GM12801 (cell line): ENCODE data around the gene ASGR1.

Experiments used
- TF ChIP-seq, protein P1 (sequence below): IDR thresholded peaks from one replicate; pipeline ENCODE4 v1.5.1; 2011; ENCODE audit warnings: control low read depth; ENCODE audit not compliant: insufficient read length; ENCODE audit errors: extremely low read depth

Gene ASGR1

DNA sequence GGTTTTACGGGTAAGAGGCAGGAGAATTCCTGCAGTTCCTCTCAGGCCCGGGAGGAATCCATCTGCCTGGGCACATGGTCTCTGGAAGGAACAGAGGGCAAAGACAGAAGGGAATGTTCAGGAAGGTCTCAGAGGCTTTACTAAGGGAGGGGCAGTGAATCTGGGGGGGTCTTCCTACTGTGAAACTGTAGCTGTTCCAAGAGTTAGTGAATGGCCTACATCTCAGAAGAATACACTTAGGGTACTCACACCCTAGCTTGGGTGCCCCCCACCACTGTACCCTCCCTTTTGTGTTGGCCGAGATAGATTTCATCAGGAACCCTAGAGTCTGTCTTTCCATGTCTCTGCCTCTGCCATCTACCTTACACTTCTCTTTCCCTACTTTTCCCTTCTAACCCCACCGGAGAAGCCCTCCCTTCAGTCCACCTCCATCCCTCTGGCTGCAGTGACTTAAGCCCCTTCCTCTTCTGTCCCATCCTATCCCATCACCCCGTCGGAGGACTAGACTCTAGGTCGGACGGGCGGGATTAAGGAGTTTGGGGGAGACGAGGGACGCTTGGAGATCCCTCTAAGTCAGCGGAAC is 40.1 kb upstream of the ASGR1 start:
- TF ChIP-seq, protein P1, sequence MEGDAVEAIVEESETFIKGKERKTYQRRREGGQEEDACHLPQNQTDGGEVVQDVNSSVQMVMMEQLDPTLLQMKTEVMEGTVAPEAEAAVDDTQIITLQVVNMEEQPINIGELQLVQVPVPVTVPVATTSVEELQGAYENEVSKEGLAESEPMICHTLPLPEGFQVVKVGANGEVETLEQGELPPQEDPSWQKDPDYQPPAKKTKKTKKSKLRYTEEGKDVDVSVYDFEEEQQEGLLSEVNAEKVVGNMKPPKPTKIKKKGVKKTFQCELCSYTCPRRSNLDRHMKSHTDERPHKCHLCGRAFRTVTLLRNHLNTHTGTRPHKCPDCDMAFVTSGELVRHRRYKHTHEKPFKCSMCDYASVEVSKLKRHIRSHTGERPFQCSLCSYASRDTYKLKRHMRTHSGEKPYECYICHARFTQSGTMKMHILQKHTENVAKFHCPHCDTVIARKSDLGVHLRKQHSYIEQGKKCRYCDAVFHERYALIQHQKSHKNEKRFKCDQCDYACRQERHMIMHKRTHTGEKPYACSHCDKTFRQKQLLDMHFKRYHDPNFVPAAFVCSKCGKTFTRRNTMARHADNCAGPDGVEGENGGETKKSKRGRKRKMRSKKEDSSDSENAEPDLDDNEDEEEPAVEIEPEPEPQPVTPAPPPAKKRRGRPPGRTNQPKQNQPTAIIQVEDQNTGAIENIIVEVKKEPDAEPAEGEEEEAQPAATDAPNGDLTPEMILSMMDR, result no peak

DNA sequence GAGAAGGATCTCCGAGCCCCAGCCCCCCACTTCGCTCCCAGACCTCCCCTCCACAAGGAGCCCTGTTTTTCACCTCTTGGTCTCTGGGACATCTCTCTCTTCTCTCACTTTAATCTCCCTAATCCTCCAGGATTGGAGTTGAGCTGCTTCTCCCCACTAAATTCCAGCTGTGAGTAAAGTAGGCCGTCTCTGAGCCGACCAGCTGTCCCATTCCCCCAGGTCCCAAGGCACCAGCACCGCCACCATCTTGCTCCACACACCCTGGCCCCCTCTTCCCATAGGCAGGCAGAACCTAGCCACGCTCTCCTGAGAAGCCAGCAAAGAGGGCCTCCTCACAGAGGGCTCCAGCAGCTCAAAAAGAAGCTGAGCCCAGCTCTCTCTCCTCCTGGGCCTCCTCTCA is 39.6 kb upstream of the ASGR1 start:
- TF ChIP-seq, protein P1, result no peak

DNA sequence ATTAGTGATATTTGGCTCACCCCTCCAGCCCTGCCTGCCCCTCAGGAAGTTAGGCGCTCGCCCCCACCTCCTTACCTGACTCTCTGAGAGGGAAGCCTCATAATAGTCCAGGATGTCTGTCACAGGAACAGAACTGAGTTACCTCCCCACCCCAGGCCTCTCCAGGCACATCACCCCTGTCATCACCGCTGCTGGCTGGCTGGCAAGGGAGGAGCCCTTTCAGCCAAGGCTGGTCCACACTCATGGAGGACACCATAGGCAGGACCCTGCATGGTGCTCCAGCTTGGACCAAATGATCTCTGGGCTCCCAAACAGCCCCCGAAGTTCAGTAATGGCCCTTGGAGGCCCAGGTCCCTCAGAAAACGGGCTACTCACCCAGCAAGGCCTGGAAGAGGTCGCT is 39.0 kb upstream of the ASGR1 start:
- TF ChIP-seq, protein P1, result no peak

DNA sequence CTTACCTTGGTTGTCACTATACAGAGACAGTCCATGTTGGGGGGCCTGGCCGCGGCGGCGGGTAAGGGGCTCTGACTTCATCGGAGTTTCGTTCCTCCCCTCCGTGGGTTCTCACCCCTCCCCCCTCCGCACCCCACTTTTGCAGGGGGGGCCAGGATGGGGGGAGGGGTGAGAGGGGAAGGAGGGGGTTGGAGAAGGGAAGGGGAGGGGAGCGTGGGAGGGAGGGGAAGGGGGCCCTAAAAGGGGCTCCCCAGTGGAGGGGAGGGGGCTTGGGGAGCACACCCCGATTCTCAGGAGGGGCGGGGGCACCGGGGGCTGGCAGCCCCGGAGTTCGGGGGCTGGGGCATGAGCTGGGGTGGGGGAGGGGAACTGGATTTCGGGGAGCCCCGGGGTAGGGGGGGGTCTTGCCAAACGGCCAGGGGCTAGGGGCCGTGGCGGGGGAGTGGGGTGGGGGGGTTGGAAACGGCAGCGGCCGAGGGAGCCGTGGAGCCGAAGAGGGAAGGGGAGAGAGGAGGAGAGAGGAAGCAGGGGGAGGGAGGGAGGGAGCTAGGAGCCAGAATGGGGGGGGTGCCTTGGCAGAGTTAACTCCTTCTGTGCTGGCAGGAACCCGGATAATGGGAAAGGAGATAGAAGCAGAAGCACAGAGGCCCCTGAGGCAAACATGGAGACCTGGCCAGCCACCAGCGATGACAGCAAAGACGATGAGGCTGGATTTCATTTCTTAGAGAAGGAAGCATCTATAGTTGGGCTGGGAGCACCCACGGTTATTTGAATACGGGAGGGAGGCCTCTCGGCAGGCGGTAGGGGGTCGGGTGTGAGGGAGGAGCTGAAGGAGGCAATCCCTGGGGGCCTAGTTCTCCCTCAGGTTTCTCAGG is 38.2 kb upstream of the ASGR1 start:
- TF ChIP-seq, protein P1, result no peak

DNA sequence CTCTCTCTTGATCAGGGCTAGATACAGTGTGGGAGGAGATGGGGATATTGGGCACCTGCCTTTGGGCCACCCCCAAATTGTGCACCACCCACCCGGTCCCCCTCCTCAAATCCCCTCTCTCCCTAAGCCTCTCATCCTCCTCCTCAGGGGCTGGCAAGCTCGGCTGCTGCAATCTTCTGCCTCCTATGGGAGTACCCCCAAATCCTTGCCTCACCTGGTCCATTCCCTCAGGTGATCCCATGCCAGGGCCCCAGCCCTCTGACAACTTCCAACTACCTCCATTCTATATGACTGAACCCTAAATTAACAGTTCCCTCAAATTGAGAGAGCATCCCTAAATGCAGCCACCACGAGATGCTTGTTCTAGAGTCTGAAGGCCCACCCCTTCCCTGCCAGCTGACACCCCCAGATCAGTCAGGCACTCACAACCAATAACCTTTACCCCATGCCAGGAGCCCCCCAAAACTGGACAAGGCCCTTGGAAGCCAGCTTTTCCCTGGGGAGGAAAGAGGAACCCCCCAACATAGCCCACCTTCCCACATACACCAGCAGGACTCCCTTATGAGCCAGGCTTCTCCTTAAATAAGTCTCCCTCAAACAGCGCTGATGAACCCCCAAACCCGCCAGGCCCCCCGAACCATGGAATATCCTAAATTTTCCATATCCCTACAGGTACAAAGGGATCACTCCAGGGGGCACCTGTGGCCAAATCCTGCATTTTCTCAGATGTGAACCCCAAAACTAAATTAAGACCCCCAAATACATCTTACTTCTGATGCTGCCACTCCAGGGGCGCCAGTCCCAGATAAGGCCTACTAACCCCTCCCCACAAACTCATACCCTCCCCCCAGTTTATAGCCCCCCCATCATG is 37.3 kb upstream of the ASGR1 start:
- TF ChIP-seq, protein P1, result no peak

DNA sequence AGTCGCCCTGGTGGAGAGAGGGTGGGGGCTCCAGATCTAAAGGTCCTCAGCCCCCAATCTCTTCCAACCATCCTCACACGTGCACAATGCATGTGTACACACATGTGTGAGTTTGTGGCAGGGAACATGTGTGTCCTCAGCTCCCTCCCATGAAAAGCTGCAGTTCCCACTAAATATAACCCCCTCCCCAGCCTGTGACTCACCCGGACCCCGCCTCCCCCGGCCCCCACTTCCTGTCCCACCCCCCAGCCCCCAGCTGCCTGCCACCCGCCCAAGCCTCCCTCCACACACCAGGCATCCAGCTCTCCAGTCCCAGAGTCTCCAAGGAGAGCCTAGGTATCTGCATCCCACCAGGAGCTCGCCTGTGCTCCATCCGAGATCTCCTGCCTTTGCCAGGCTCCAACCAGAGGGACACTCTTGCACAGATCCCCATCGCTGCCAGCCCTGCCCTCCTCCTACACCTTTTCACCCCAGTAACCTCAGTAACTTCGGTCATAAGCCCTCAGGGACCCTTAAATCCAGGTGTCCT is 36.5 kb upstream of the ASGR1 start:
- TF ChIP-seq, protein P1, result no peak

DNA sequence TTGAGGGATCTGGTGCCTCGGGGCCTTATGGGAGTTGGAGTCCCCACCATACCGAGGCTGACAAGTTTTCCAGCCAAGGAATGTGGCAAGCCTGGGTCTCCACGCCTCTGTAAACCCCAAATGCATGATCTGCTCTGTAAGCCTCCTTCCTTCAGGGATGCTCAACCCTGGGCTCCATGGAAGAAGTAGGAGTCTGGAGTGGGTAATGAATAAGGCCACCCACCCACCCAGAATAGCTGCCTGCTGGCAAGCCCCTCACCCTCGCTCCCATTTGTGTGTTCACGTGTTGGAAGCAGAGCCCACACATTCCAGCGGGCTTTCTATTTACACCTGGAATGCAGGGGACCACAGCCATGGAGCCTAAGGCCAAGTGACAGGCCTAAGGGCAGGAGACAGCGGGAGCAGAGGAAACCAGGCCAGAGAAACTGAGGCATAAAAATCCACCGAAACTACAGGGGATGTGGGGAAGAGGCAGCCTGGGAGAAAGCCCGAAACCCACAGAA is 36.0 kb upstream of the ASGR1 start:
- TF ChIP-seq, protein P1, result no peak
